HG02981 (cell line): ENCODE results near the gene SCRN1.
A peak's percentile ranks its signal among the peaks of the same experiment; 100 is the strongest.
"Not testable (repeated sequence)": the region's sequence is repeated elsewhere in the genome, so short reads cannot be mapped to it uniquely, and the experiment has no call there.

ENCODE experiments used
- ATAC-seq: cut with Tn5 transposase; IDR thresholded peaks from one replicate; pipeline ENCODE4 v1.9.1; 2021; ENCODE audit warnings: mild to moderate bottlenecking, moderate library complexity; ENCODE audit not compliant: unreplicated experiment

Gene SCRN1

DNA sequence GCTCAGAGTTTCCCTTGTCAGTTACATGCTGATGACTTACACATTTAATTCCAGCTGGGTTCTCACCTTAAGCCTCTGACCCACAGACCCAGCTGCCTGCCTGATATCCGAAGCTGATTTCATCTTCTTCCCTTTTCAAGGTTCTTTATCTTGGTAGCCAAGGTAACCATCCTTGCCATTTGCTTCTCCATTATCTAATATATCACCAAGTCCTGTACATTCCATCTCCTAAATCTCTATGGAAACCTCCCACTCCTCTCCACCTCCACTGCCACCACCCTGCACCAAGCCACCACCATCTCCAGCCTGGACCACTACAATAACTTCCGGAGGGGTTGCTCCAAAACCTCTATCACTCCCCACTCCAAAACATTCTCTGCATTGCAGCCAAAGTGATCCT is 19.9 kb downstream of the SCRN1 start:
- ATAC-seq = no peak

DNA sequence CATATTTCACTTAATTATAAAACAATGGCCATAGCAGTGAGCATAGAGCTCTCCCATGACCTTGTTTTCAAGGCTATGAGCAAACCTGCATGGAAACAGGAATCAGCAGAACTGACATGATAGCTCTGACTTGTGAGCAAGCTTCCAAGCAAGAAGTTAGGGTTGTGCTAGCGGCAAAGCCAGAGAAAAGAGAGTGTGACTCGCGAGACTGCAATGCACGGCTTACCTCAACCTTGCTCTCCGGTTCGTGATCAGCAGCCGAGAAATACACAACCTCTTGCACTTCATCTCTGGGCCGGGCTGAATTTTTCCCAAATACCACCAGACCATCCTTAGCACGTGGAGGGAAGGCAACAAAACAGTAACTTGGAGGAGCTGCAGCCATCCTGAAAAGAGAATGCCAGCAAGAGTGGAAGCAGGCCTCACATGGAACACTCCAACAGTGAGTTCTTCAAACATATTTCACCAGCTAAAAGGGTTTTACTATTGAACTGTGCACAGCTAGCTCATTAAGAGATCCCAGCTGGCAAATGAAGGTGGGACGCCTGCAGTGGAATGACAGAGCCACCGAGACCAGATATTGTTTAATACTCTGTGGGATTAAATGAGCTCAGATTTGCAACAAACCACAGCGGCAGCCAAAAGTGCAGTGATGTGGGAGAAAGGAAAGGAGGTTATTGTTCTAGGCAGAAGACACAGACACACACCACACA is 20.8 kb downstream of the SCRN1 start:
- ATAC-seq = no peak

- no peak for ATAC-seq
Measured at GRCh38 chr7:29965030-29965429, 24.6 kb downstream of the SCRN1 start.

- no peak for ATAC-seq
Measured at GRCh38 chr7:29962035-29962434, 27.6 kb downstream of the SCRN1 start.

DNA sequence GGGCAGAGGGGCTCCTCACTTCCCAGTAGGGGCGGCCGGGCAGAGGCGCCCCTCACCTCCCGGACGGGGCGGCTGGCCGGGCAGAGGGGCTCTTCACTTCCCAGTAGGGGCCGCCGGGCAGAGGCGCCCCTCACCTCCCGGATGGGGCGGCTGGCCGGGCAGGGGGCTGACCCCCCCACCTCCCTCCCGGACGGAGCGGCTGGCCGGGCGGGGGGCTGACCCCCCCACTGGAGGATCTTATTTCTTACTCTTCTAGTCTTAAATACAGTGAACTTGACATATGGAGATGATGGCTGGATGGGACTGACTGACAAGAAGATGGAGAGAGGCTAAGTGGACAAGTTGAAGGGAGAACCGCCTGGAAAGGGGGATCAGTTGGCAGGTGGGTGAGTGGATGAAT is 28.0 kb downstream of the SCRN1 start:
- ATAC-seq = not testable (repeated sequence)

GRCh38 chr7:29958667-29959358 is 30.8 kb downstream of the SCRN1 start:
- ATAC-seq = no peak

DNA sequence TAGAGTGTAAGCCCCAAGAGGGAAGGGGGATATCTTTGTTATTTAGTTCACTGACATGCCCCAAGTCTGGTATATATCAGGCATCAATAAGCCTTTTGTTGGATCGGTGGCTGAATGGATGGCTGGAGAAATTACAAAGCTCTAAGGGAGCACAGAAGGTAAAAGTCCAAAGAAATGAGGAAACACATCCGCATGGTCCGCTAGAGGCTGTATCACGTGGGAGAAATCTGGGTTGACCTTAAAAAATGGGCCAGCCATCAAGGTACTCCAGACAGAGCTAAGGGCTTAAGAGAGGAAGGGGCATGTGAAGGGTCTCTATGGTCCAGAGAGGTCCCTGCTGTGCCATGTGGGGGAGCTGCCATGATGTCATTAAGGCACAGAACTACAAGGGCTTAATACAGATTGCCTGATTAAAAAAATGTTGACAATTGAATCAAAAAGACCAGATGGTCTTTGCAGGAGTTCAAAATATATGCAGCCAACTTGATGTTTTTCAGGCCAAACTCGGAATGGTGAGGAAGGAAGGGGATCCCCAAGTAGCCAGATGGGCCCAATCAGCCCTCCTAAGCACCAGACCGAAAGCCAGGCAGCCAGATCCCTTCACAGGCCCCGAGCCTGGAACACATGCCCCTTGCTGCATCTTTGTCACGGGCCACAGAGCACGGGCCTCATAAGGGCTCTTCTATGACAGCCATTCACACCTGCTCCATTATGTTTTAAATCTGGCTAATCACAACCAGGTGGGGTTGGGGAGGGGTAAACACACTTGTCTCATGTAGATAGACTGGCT is 31.9 kb downstream of the SCRN1 start:
- no peak for ATAC-seq

DNA sequence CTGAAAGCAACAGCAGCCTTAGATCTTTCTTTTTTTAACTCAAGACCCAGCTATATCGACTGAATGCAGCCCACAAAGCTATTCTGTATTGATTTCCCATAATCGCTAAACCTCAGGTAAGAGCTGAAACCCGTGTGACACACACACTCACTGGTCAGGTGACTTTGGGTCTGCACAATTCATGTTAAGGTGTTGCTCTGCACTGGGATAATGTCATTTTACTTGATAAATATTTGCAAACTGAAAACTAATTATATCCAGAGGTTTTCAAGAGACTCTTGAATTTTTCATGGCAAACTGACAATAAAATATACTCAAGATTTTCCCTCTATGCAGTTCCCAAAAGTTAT is 33.1 kb downstream of the SCRN1 start:
- ATAC-seq = peak; percentile 9

DNA sequence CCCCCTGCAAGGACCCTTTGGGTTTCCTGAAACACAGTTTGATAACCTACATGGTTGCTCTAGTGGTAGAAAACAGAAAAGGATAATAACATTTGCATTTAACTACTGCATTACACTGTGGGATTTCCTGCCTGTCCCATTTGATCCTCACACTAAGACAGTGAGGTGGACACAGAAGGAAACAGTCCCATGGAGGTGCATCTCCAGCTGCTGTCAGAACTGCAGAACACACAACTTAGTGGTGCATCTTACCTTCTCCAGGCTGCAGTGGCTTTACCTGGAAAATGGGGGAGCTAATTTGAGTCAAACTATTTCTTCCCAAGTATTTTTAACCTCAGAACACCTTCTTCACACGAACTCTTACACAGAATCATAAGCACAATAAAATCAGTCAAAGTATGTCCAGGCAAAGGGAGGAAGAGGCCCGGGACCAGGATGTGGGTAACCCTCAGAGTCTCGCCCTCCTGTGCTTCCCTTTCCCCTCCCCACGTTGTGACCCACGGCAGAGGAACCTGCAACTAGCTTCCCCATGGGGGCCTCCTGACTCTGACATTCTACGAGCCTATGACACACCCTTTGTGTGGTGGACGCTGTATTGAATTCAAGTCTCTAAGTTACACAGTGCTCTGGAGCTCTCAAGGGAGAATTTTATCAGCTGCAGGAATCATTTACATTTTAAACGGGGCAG is 33.7 kb downstream of the SCRN1 start:
- peak; percentile 72 for ATAC-seq

DNA sequence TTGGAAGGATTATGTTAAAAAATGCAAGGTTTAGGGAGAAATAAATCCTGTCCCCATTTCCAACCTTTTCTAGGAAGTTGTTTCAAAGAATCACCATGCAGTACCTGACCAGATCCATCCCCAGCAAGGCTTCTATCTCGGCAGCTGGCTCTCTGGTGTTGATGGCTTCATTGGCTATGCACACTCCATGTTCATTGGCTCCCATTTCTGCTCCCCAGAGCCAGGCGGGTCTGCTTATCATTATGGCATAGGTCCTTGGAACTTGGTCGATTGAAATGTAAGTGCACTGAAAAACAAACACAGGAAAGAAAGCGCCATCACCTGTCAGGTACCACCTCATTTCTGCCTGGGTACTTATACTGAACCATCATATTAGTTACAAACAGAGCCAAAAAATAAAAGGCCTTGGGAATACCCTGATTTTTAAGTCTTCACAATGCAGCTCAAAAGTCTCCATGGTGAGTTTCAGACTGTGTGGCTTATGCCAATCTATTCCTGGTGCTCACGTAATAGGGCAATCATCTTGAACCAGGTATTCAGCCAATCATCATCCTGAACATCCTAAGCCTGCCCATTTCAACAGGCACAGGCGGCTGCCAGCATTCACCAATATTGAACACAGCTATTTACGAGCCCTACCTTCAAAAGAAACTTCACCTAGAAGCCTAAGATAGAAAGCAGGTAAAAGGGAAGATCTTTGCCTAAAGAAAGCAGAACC is 34.4 kb downstream of the SCRN1 start:
- no peak for ATAC-seq

DNA sequence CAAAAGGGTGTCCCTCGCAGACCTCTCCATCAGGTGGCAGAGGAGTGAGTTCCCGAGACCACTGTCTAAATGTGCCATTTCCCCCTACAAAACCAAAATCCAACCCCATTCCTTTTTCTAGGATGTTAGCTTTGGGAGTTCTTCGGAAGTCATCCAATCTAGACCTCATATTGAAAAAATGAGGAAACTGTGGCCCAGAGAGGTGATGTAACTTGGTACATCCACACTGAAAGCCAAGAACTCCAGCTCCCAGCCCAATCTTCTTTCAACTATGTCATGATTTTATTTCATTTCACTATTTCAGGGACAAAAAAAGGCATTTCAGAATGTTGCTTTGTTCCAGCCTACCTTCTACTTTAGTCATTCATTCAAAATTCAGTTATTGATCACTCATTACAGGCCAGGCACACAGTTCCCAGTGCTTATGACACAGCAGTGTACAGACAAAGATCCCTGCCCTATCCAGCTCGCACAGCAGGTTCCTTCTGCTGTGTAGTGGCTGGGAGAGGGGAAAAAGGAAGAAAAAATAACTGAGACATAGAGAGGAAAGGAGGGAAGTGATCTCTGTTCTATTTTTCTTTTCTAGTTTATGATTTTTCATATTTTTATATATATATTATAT is 35.8 kb downstream of the SCRN1 start:
- no peak for ATAC-seq

GRCh38 chr7:29951206-29951605 is 38.4 kb downstream of the SCRN1 start:
- ATAC-seq = no peak

DNA sequence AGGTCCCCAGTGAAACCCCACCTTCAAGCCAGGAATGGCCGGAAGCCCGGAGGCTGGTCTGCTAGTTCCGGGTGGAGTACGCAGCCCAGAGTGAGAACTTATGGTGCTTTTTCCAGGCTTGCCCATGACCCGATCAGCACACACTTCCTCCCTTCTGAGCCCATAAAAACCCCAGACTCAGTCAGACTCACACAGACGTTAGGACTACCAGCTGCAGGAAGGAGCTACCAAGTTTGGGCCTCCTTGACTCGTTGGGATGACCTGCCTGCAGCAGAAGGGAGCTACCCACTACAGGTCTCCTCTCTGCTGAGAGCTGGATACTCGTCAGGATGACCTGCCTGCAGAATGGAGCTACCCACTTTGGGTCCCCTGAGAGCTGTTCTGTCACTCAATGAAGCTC is 39.1 kb downstream of the SCRN1 start:
- no peak for ATAC-seq

DNA sequence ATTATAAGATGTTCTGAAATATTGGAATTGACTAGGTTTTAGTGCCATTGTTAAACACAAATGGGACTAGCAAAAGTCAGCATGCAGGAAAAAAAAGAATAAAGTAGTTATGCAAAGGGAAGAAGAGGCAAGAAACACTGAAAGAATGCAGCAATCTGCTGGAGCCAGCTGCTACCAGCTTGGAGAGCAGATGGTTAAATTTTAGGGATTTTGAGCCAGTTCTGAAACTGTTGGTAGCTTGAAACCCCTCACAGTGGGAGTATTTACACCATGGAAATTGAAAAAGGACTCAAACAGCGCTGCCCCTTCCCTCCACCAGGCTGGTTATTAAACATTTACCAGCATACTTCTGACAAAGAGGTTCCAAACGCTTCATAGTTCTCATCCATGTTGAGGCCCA is 41.0 kb downstream of the SCRN1 start:
- ATAC-seq = no peak

- no peak for ATAC-seq
Measured at GRCh38 chr7:29946428-29947186, 43.0 kb downstream of the SCRN1 start.

DNA sequence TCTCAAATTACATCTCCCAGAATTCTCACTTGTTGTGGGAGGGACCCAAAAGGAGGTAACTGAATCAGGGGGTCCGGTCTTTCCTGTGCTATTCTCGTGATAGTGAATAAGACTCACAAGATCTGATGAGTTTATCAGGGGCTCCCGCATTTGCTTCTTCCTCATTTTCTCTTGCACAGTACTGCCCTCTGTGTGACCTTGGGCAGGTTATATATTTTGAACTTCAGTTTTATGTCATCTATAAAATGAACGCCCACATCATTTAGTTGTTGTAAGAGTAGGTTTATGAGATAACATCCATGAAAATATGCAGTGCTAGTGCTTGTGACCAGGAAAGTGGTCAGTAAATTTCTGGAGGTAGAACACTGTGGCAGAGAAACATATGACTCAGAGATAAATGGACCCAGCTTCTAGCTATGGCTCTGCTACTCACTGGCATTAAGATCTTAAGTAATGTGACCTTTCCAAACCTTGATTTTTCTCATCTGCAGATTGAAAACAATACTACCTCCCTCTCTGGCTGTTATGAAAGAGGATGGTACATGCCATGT is 44.3 kb downstream of the SCRN1 start:
- no peak for ATAC-seq

GRCh38 chr7:29940199-29940598 is 49.4 kb downstream of the SCRN1 start:
- ATAC-seq = no peak

DNA sequence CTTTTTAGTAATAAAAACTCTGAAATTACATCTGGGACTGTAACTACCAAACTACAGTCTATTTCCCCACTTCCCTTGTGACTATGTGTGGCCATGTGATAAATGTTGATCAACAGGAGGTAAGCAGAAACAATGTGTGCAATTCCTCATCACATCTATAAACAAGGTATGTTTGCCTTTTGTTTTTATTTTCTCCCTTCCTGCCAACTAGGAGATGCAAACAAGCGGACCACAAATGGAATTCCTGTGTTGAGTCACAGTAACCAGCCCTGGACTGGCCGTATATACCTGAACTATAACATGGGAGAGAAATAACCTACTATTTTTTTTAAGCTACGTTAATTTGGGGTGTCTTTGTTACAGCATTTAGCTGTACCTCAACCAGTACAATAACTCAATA is 52.5 kb downstream of the SCRN1 start:
- no peak for ATAC-seq

DNA sequence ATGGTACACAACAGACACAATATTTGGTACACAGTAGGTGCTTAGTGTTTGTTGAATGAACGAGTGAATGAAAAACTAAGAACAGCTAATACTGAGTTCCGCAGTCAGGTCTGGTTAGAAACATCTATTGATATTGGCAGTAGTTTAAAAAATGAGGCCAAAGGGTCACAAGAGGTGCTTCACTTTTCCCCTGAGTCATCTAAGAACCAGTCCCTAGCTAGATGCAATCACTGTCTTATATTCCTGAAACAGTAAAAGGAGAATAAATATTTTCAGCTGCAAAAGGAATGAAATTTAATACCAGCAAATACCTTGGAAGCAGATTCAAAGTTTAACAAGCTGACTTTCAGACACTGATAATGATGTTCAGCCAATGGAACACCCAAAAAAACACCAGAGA is 54.5 kb downstream of the SCRN1 start:
- ATAC-seq = no peak
